Transverse colon (tissue), 4 donors: Measurements from ENCODE around the gene FIG4. TPM values are rescaled to one million over a fixed set of nuclear protein-coding genes. Genes with fewer than 3 reads are reported as not detected.

Experiments
- DNase-seq: peaks from one replicate; pipeline ENCODE4 v3.0.0-alpha.2; 2019
- H3K27ac ChIP-seq, 4 donors: fragments of 200-600 bp; sonication (generic); 2 replicates each; pipeline ENCODE4 v1.5.1; 2016 to 2018; ENCODE audit warnings: inconsistent platforms in 4 of 4
- H3K27me3 ChIP-seq: fragments of 200-600 bp; sonication (generic); 2 replicates; pipeline ENCODE4 v1.5.1; 2017; ENCODE audit warnings: inconsistent platforms
- H3K36me3 ChIP-seq, 4 donors: fragments of 200-600 bp; sonication (generic); 2 replicates each; pipeline ENCODE4 v1.5.1; 2017 to 2019; ENCODE audit warnings: inconsistent platforms in 4 of 4
- H3K4me1 ChIP-seq, 4 donors: fragments of 200-600 bp; sonication (generic); 2 replicates each; pipeline ENCODE4 v1.5.1; 2017 to 2020; ENCODE audit warnings: inconsistent platforms in 4 of 4
- H3K4me3 ChIP-seq, 4 donors: fragments of 200-600 bp; sonication (generic); 1 replicate in 1 of 4; 2 replicates in 3 of 4; pipeline versions ENCODE4 v1.5.1 to v1.6.1; 2017 to 2019; ENCODE audit warnings: inconsistent platforms in 4 of 4
- H3K9me3 ChIP-seq, 2 donors: fragments of 200-600 bp; sonication (generic); 2 replicates each; pipeline ENCODE4 v1.5.1; 2017 to 2019; ENCODE audit warnings: inconsistent platforms in 2 of 2
- CTCF ChIP-seq, 5 experiments: fragments of 200-600 bp in 3 of 5; fragments of 450-650 bp in 2 of 5; sonication (generic) in 3 of 5; IDR thresholded peaks; 1 replicate in 2 of 5; 2 replicates in 3 of 5; pipeline ENCODE4 v1.5.1; 2016 to 2017; ENCODE audit warnings: antibody characterized with exemption in 5 of 5, inconsistent platforms in 3 of 5, mild to moderate bottlenecking in 2 of 5, moderate library complexity in 1 of 5
- EP300 ChIP-seq: sonication (generic); formaldehyde crosslinking; IDR thresholded peaks from one replicate; pipeline ENCODE4 v1.6.1; 2017; ENCODE audit warnings: antibody characterized with exemption, low read depth
- POLR2A ChIP-seq: fragments of 450-650 bp; IDR thresholded peaks from one replicate; pipeline ENCODE4 v1.6.1; 2016; ENCODE audit warnings: antibody characterized with exemption, mild to moderate bottlenecking, moderate library complexity
- POLR2AphosphoS5 ChIP-seq, 3 donors: sonication (generic); formaldehyde crosslinking; IDR thresholded peaks; one replicate each; pipeline ENCODE4 v1.6.1; 2016; ENCODE audit warnings: antibody characterized with exemption in 3 of 3
- WGBS, 2 donors: methylation state at CpG; one replicate each; pipeline ENCODE4 v1.1.5; 2018; ENCODE audit warnings: low coverage in 1 of 2; 5-methylcytosine and 5-hydroxymethylcytosine counted together
- in situ Hi-C, 4 donors: fragments of 200-750 bp; cut with MboI; loops; one replicate each; pipeline versions ENCODE4 v1.15.0 to v1.15.1; 2017; ENCODE audit warnings: low sequenced_read_pairs in 3 of 4, low pct_ligation_motif_present in 1 of 4, low pct_unique_long_range_greater_than_20kb in 1 of 4
- intact Hi-C: fragments of 100-400 bp; cut with DNase I; formaldehyde crosslinking; loops from one replicate; pipeline ENCODE4 v1.15.1; 2023; ENCODE audit warnings: low total_unique reads
- total RNA-seq, 4 donors: library from RNA; depleted of rRNA; stranded (reverse); fragments of >200 nt; gene quantifications; one replicate each; pipeline ENCODE4 v1.1.0, GENCODE V29; 2016

The FIG4 gene
- total RNA-seq, 4 donors from 2014 or later = 3.7 to 21.6 (median 15.2) TPM

DNA sequence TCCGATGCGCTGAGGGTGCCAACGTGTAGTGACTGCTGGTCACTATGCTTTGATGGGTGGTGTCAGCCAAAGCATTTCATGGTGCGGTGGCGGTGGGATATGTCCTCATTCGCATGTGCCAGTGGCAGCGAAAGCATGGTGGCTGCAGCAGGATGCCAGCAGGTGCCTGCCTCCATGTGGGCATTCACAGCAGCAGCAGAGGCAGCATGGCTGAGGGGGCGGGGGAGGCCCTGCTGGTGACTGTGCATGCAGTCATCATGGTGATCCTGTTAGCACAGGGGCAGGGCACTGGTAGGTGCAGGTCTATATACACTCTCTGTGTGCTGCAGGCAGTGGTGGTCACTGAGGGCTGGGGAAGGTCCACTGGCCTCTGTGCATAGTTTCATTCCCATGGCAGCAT is 22.0 kb downstream of the FIG4 start:
- DNase-seq = no peak
- H3K27me3 ChIP-seq = no peaks in the 10 kb centered on the region
- no peak overlapping the region for H3K27ac ChIP-seq
- peaks cover 0 to 3% of the 10 kb centered on the region in 2 donors for H3K9me3 ChIP-seq
- intact Hi-C loops (no loop called here), in situ Hi-C loops (loop anchor here in 2 of 4 donors (25.0 kb wide), 1 partner anchor 674 kb away; no protein-coding TSS in a partner anchor)
- no peak overlapping the region for H3K4me3 ChIP-seq
- no peaks in the 10 kb centered on the region for H3K36me3 ChIP-seq
- no peaks in the 10 kb centered on the region for H3K4me1 ChIP-seq
- no peak for TF ChIP-seq POLR2A
- 81% methylated on average over 8 of the region's 8 CpGs; no CpG with 5 or more reads in 1 of the 2 donors for WGBS, 2 donors

DNA sequence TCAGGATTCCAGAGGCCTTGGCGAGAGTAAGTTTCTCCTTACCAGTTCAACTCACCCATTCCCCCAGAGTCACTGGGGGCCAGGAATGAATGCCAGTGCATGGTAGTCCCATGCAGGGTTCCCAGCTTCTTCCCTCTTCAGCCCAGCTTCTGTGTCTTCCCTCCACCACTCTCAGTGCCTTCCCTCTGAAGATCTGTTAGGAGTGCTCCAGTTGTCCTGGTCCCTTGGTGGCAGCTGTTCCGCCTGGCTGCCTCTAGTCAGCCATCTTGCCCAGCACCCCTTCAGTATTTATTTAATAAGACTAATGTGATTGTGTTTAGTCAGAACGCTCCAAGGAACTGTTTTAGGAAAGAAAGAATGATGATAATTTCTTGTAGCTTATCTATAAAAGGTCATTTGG is 23.1 kb downstream of the FIG4 start:
- no peak for DNase-seq
- no peak overlapping the region for H3K27ac ChIP-seq
- in situ Hi-C loops (loop anchor here in 2 of 4 donors (25.0 kb wide), 1 partner anchor 673 kb away; no protein-coding TSS in a partner anchor), intact Hi-C loops (no loop called here)
- no peak overlapping the region for H3K4me3 ChIP-seq
- TF ChIP-seq EP300 (no peak), CTCF (IDR thresholded peaks at IDR 0.05) (no peak), POLR2A (no peak), POLR2AphosphoS5 (IDR thresholded peaks at IDR 0.05) (no peak)
- no peaks in the 10 kb centered on the region for H3K9me3 ChIP-seq
- H3K4me1 ChIP-seq = no peaks in the 10 kb centered on the region
- no peaks in the 10 kb centered on the region for H3K36me3 ChIP-seq
- H3K27me3 ChIP-seq = no peaks in the 10 kb centered on the region
- WGBS, 2 donors = 95% methylated on average over 3 of the region's 3 CpGs; no CpG with 5 or more reads in 1 of the 2 donors

GRCh38 chr6:109714611-109715010 is 23.5 kb downstream of the FIG4 start:
- TF ChIP-seq CTCF (IDR thresholded peaks at IDR 0.05) (no peak), EP300 (no peak), POLR2AphosphoS5 (IDR thresholded peaks at IDR 0.05) (no peak), POLR2A (no peak)
- 98% methylated on average over 1 of the region's 1 CpG; no CpG with 5 or more reads in 1 of the 2 donors for WGBS, 2 donors
- no peaks in the 10 kb centered on the region for H3K27me3 ChIP-seq
- no peak overlapping the region for H3K27ac ChIP-seq
- H3K36me3 ChIP-seq = no peaks in the 10 kb centered on the region
- H3K9me3 ChIP-seq = no peaks in the 10 kb centered on the region
- H3K4me3 ChIP-seq = no peak overlapping the region
- no peaks in the 10 kb centered on the region for H3K4me1 ChIP-seq
- intact Hi-C loops (no loop called here), in situ Hi-C loops (loop anchor here in 2 of 4 donors (25.0 kb wide), 1 partner anchor 673 kb away; no protein-coding TSS in a partner anchor)
- no peak for DNase-seq

DNA sequence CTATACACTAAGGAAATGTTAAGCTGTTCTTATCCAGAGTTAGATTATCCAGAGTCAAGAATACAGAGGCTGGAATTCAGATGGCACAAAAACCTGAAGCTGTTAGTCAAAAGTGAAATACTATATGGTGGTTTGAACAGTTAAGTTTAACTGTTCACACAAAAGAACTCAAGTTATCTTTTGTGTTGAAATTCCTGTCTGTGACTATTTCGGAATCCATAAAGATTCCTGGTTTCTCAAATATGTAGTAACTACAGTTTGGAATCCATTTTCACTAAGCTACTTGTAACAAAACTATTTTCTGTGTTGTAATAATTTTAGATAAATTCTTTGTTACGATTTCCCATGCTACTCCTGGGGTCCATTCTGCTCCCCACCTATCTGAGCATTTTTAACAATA is 24.5 kb downstream of the FIG4 start:
- DNase-seq = no peak
- in situ Hi-C loops = loop anchor here in 2 of 4 donors (25.0 kb wide), 1 partner anchor 672 kb away; no protein-coding TSS in a partner anchor
- 94 to 95% methylated on average over 2 of the region's 2 CpGs for WGBS, 2 donors

More for the DNA sequence above, 24.5 kb downstream of the FIG4 start:
- no peak for TF ChIP-seq POLR2A
- TF ChIP-seq EP300 = no peak
- TF ChIP-seq POLR2AphosphoS5 (IDR thresholded peaks at IDR 0.05) = no peak
- no peak for TF ChIP-seq CTCF (IDR thresholded peaks at IDR 0.05)
- Histone ChIP-seq H3K36me3 (no peaks in the 10 kb centered on the region), H3K4me1 (no peaks in the 10 kb centered on the region), H3K27ac (no peak overlapping the region), H3K9me3 (no peaks in the 10 kb centered on the region), H3K27me3 (no peaks in the 10 kb centered on the region), H3K4me3 (no peak overlapping the region)
- intact Hi-C loops = no loop called here
